ENCODE data around the gene SNX17.

GRCh38 chr2:27378809-27379290, 8.4 kb downstream of the SNX17 start:
- no peak for TF ChIP-seq CTCF (IDR thresholded peaks at IDR 0.05; ENCODE audit: insufficient read depth, low read length)
- TF ChIP-seq POLR2AphosphoS5 (IDR thresholded peaks at IDR 0.05; ENCODE audit: low read depth): no peak
- no peak for TF ChIP-seq REST (IDR thresholded peaks at IDR 0.05; ENCODE audit: insufficient replicate concordance, low read depth)
- no peak for TF ChIP-seq SPI1 (IDR thresholded peaks at IDR 0.05; ENCODE audit: borderline replicate concordance, low read depth)

All from HL-60 (cell line).